HEK293 (cell line): ENCODE data around the gene CCR3.

Source experiments
- MZF1 ChIP-seq: fragments of 450-650 bp; formaldehyde crosslinking; IDR thresholded peaks from 2 replicates; pipeline ENCODE4 v1.5.1; 2017; ENCODE audit warnings: missing biosample characterization, missing genetic modification characterization, borderline replicate concordance
- ZBTB6 ChIP-seq: fragments of 450-650 bp; formaldehyde crosslinking; IDR thresholded peaks from 2 replicates; pipeline ENCODE4 v1.5.1; 2017; ENCODE audit warnings: missing biosample characterization, missing genetic modification characterization
- ZNF132 ChIP-seq: fragments of 450-650 bp; formaldehyde crosslinking; IDR thresholded peaks from 2 replicates; pipeline ENCODE4 v1.5.1; 2017; ENCODE audit warnings: missing biosample characterization, missing genetic modification characterization, borderline replicate concordance
- ZNF514 ChIP-seq: fragments of 450-650 bp; formaldehyde crosslinking; IDR thresholded peaks from 2 replicates; pipeline ENCODE4 v1.5.1; 2016; ENCODE audit warnings: missing biosample characterization, missing genetic modification characterization

GRCh38 chr3:46289966-46290365 lies 47.7 kb downstream of the CCR3 start:
- no peak for TF ChIP-seq ZNF132 (tag by site-specific recombination)
- TF ChIP-seq MZF1 (tag by site-specific recombination), result no peak
- TF ChIP-seq ZNF514, result no peak
- TF ChIP-seq ZBTB6 (tag by site-specific recombination), result no peak
